Upper lobe of right lung (tissue), 1 donor: ENCODE results near the gene RNF13. TPM values are rescaled to one million over a fixed set of nuclear protein-coding genes. Genes with fewer than 3 reads are reported as not detected.

Experiments
- ATAC-seq: fragments of 200-7000 bp; cut with Tn5 transposase; one replicate; pipeline ENCODE4 v1.9.1; 2020; ENCODE audit warnings: mild to moderate bottlenecking, moderate library complexity
- DNase-seq: peaks from one replicate; pipeline ENCODE4 v3.0.0-alpha.2; 2020
- H3K27ac ChIP-seq: fragments of 200-600 bp; one replicate; pipeline ENCODE4 v1.8.0; 2022
- H3K27me3 ChIP-seq: fragments of 200-600 bp; one replicate; pipeline ENCODE4 v1.8.0; 2022; ENCODE audit warnings: mild to moderate bottlenecking
- H3K36me3 ChIP-seq: fragments of 200-600 bp; one replicate; pipeline ENCODE4 v1.8.0; 2022
- H3K4me1 ChIP-seq: fragments of 200-600 bp; one replicate; pipeline ENCODE4 v1.8.0; 2022
- H3K4me3 ChIP-seq: fragments of 200-600 bp; one replicate; pipeline ENCODE4 v1.8.0; 2022; ENCODE audit warnings: mild to moderate bottlenecking
- H3K9me3 ChIP-seq: fragments of 200-600 bp; one replicate; pipeline ENCODE4 v1.8.0; 2022
- intact Hi-C: fragments of 100-400 bp; cut with DNase I; formaldehyde crosslinking; loops from one replicate; pipeline ENCODE4 v1.11.0; 2022
- total RNA-seq: library from RNA; stranded (reverse); fragmentation: NEBNext Ultra II Directional; extraction: Animal tissue kit (Norgen Biotek cat#: 25700); gene quantifications from one replicate; pipeline ENCODE4 v1.2.1, GENCODE V29; 2021
- TF ChIP-seq, protein P1 (sequence below): fragments of 200-600 bp; IDR thresholded peaks from one replicate; pipeline ENCODE4 v1.8.0; 2022; ENCODE audit warnings: antibody characterized with exemption
- donor health status: DM: no; HTN: yes; CAD: no; lungs with severe emphysema.

The RNF13 gene
- total RNA-seq, 1 donor from 2014 or later = 136 TPM

GRCh38 chr3:149990423-149990948 lies 177.5 kb downstream of the RNF13 start:
- Histone ChIP-seq H3K9me3 (peaks cover 12% of the 10 kb centered on the region), H3K36me3 (no peaks in the 10 kb centered on the region), H3K4me1 (peaks cover 4% of the 10 kb centered on the region), H3K27me3 (no peaks in the 10 kb centered on the region), H3K27ac (no peak overlapping the region), H3K4me3 (no peak overlapping the region)
- ATAC-seq = no peak
- intact Hi-C loops = no loop called here
- DNase-seq = no peak
- TF ChIP-seq, protein P1, sequence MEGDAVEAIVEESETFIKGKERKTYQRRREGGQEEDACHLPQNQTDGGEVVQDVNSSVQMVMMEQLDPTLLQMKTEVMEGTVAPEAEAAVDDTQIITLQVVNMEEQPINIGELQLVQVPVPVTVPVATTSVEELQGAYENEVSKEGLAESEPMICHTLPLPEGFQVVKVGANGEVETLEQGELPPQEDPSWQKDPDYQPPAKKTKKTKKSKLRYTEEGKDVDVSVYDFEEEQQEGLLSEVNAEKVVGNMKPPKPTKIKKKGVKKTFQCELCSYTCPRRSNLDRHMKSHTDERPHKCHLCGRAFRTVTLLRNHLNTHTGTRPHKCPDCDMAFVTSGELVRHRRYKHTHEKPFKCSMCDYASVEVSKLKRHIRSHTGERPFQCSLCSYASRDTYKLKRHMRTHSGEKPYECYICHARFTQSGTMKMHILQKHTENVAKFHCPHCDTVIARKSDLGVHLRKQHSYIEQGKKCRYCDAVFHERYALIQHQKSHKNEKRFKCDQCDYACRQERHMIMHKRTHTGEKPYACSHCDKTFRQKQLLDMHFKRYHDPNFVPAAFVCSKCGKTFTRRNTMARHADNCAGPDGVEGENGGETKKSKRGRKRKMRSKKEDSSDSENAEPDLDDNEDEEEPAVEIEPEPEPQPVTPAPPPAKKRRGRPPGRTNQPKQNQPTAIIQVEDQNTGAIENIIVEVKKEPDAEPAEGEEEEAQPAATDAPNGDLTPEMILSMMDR = no peak

- Histone ChIP-seq H3K4me1 (peaks cover 4% of the 10 kb centered on the region), H3K9me3 (peaks cover 12% of the 10 kb centered on the region), H3K36me3 (no peaks in the 10 kb centered on the region), H3K27me3 (no peaks in the 10 kb centered on the region), H3K27ac (no peak overlapping the region), H3K4me3 (no peak overlapping the region)
- TF ChIP-seq, protein P1 = no peak
- no peak for ATAC-seq
- intact Hi-C loops = no loop called here
- DNase-seq = no peak
These were observed 179.5 kb downstream of the RNF13 start for GRCh38 chr3:149992416-149993058.

DNA sequence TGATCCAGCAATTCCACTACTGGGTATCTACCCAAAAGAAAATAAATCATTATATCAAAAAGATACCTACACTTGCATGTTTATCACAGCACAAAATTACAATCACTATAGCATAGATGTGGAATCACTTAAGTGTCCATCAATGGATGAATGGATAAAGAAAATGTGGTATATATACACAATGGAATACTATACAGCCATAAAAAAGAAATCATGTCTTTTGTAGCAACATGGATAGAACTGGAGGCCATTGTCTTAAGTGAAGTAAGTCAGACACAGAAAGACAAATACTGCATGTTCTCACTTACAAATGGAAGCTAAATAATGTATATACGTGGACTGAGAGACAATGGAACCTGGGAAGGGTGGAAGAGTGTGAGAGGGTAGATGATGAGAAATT lies 185.9 kb downstream of the RNF13 start:
- no peak overlapping the region for H3K27ac ChIP-seq
- H3K27me3 ChIP-seq = no peaks in the 10 kb centered on the region
- peaks cover 12% of the 10 kb centered on the region for H3K9me3 ChIP-seq
- TF ChIP-seq, protein P1 = no peak
- no peaks in the 10 kb centered on the region for H3K4me1 ChIP-seq
- intact Hi-C loops = no loop called here
- no peaks in the 10 kb centered on the region for H3K36me3 ChIP-seq
- ATAC-seq = no peak
- no peak for DNase-seq
- no peak overlapping the region for H3K4me3 ChIP-seq

- no peaks in the 10 kb centered on the region for H3K36me3 ChIP-seq
- H3K9me3 ChIP-seq = peaks cover 9% of the 10 kb centered on the region
- no peak overlapping the region for H3K27ac ChIP-seq
- no peaks in the 10 kb centered on the region for H3K4me1 ChIP-seq
- H3K27me3 ChIP-seq = no peaks in the 10 kb centered on the region
- intact Hi-C loops = no loop called here
- H3K4me3 ChIP-seq = no peak overlapping the region
- TF ChIP-seq, protein P1 = no peak
- DNase-seq (no peak), ATAC-seq (no peak)
These were observed 186.4 kb downstream of the RNF13 start for GRCh38 chr3:149999421-149999820.

- TF ChIP-seq, protein P1 = no peak
- Histone ChIP-seq H3K9me3 (no peaks in the 10 kb centered on the region), H3K27me3 (no peaks in the 10 kb centered on the region), H3K4me3 (no peak overlapping the region), H3K27ac (no peak overlapping the region), H3K36me3 (no peaks in the 10 kb centered on the region), H3K4me1 (no peaks in the 10 kb centered on the region)
- ATAC-seq = no peak
- intact Hi-C loops = no loop called here
- DNase-seq = no peak
These were observed 187.6 kb downstream of the RNF13 start for GRCh38 chr3:150000641-150001040.
